HEK293 (cell line): Measurements from ENCODE around the gene ZNF543.

ENCODE experiments used
- CTCF ChIA-PET: fragments of 350-600 bp; formaldehyde crosslinking; extraction: SDS; loops from one replicate; lab custom pipeline; 2021; ENCODE audit warnings: antibody characterized with exemption; lab: Yijun Ruan, JAX
- POLR2A ChIA-PET: fragments of 300-600 bp; formaldehyde crosslinking; extraction: SDS; loops from one replicate; lab custom pipeline; 2020; ENCODE audit warnings: antibody characterized with exemption, inconsistent platforms; lab: Yijun Ruan, JAX
- H3K27ac ChIP-seq: fragments of 200-500 bp; sonication (Bioruptor generic); 2 replicates; pipeline ENCODE4 v1.5.1; 2014; ENCODE audit warnings: low read depth, low read length, control low read depth, inconsistent platforms; ENCODE audit errors: extremely low read depth
- H3K36me3 ChIP-seq, 2 experiments: fragments of 200-500 bp in 1 of 2; sonication (Bioruptor generic) in 1 of 2; 1 replicate in 1 of 2; 2 replicates in 1 of 2; pipeline ENCODE4 v1.5.1; 2014 to 2017; ENCODE audit warnings: inconsistent platforms in 2 of 2, low read length in 2 of 2; ENCODE audit not compliant: control insufficient read depth in 2 of 2, insufficient read depth in 1 of 2
- H3K4me1 ChIP-seq: fragments of 200-500 bp; sonication (Bioruptor generic); 2 replicates; pipeline ENCODE4 v1.5.1; 2014; ENCODE audit warnings: mild to moderate bottlenecking, low read length, inconsistent platforms; ENCODE audit not compliant: control insufficient read depth, insufficient read depth
- H3K4me3 ChIP-seq: 2 replicates; pipeline ENCODE4 v1.5.1; 2011; ENCODE audit warnings: low read depth, mild to moderate bottlenecking, control low read depth, low read length, moderate library complexity
- H3K9me3 ChIP-seq: fragments of 200-500 bp; sonication (Bioruptor generic); 2 replicates; pipeline ENCODE4 v1.5.1; 2014; ENCODE audit warnings: low read depth, low read length, inconsistent platforms; ENCODE audit not compliant: control insufficient read depth, insufficient read depth
- CTCF ChIP-seq: fragments of 450-650 bp; formaldehyde crosslinking; IDR thresholded peaks from 2 replicates; pipeline ENCODE4 v1.5.1; 2016; ENCODE audit warnings: missing biosample characterization, missing genetic modification characterization
- KLF10 ChIP-seq: fragments of 450-650 bp; IDR thresholded peaks from 2 replicates; pipeline ENCODE4 v1.5.1; 2018; ENCODE audit warnings: missing biosample characterization, mild to moderate bottlenecking, missing genetic modification characterization
- KLF9 ChIP-seq: fragments of 450-650 bp; formaldehyde crosslinking; IDR thresholded peaks from 2 replicates; pipeline ENCODE4 v1.5.1; 2016; ENCODE audit warnings: missing biosample characterization, missing genetic modification characterization, low read depth
- OVOL3 ChIP-seq: fragments of 450-650 bp; formaldehyde crosslinking; IDR thresholded peaks from 2 replicates; pipeline ENCODE4 v1.5.1; 2016; ENCODE audit warnings: missing biosample characterization, missing genetic modification characterization
- SCRT1 ChIP-seq: fragments of 450-650 bp; formaldehyde crosslinking; IDR thresholded peaks from 2 replicates; pipeline ENCODE4 v1.5.1; 2016; ENCODE audit warnings: missing biosample characterization, missing genetic modification characterization, borderline replicate concordance
- ZBTB17 ChIP-seq: fragments of 450-650 bp; formaldehyde crosslinking; IDR thresholded peaks from 2 replicates; pipeline ENCODE4 v1.5.1; 2016; ENCODE audit warnings: missing biosample characterization, missing genetic modification characterization
- ZFP37 ChIP-seq: fragments of 450-650 bp; formaldehyde crosslinking; IDR thresholded peaks from 2 replicates; pipeline ENCODE4 v1.5.1; 2016; ENCODE audit warnings: missing biosample characterization, missing genetic modification characterization
- ZNF121 ChIP-seq: fragments of 450-650 bp; formaldehyde crosslinking; IDR thresholded peaks from 2 replicates; pipeline ENCODE4 v1.5.1; 2016; ENCODE audit warnings: missing biosample characterization, missing genetic modification characterization
- ZNF354C ChIP-seq: fragments of 450-650 bp; formaldehyde crosslinking; IDR thresholded peaks from 2 replicates; pipeline ENCODE4 v1.5.1; 2016; ENCODE audit warnings: missing biosample characterization, missing genetic modification characterization, low read depth, borderline replicate concordance
- ZNF433 ChIP-seq: fragments of 450-650 bp; formaldehyde crosslinking; IDR thresholded peaks from 2 replicates; pipeline ENCODE4 v1.5.1; 2016; ENCODE audit warnings: missing biosample characterization, missing genetic modification characterization, low read depth
- ZNF488 ChIP-seq: fragments of 450-650 bp; formaldehyde crosslinking; IDR thresholded peaks from 2 replicates; pipeline ENCODE4 v1.5.1; 2016; ENCODE audit warnings: missing biosample characterization, missing genetic modification characterization
- ZNF521 ChIP-seq: fragments of 450-650 bp; formaldehyde crosslinking; IDR thresholded peaks from 2 replicates; pipeline ENCODE4 v1.5.1; 2017; ENCODE audit warnings: missing biosample characterization, mild to moderate bottlenecking, missing genetic modification characterization
- ZNF600 ChIP-seq: fragments of 450-650 bp; formaldehyde crosslinking; IDR thresholded peaks from 2 replicates; pipeline ENCODE4 v1.5.1; 2016; ENCODE audit warnings: missing biosample characterization, missing genetic modification characterization
- ZNF621 ChIP-seq: fragments of 450-650 bp; formaldehyde crosslinking; IDR thresholded peaks from 2 replicates; pipeline ENCODE4 v1.5.1; 2017; ENCODE audit warnings: missing biosample characterization, missing genetic modification characterization
- ZNF768 ChIP-seq: fragments of 450-650 bp; formaldehyde crosslinking; IDR thresholded peaks from 2 replicates; pipeline ENCODE4 v1.5.1; 2018; ENCODE audit warnings: missing biosample characterization, mild to moderate bottlenecking, missing genetic modification characterization
- ZNF792 ChIP-seq: fragments of 450-650 bp; formaldehyde crosslinking; IDR thresholded peaks from 2 replicates; pipeline ENCODE4 v1.5.1; 2016; ENCODE audit warnings: missing biosample characterization, missing genetic modification characterization
- TF ChIP-seq, protein P1 (sequence below): fragments of 450-650 bp; formaldehyde crosslinking; IDR thresholded peaks from 2 replicates; pipeline ENCODE4 v1.5.1; 2016; ENCODE audit warnings: missing biosample characterization, missing genetic modification characterization
- TF ChIP-seq, protein P2 (sequence below): fragments of 450-650 bp; formaldehyde crosslinking; IDR thresholded peaks from 2 replicates; pipeline ENCODE4 v1.5.1; 2016; ENCODE audit warnings: missing biosample characterization, missing genetic modification characterization
- TF ChIP-seq, protein P3 (sequence below): fragments of 450-650 bp; formaldehyde crosslinking; IDR thresholded peaks from 2 replicates; pipeline ENCODE4 v1.5.1; 2016; ENCODE audit warnings: missing biosample characterization, missing genetic modification characterization, low read depth
- TF ChIP-seq, protein P4 (sequence below): fragments of 450-650 bp; formaldehyde crosslinking; conservative IDR thresholded peaks from 2 replicates; pipeline ENCODE4 v1.5.1; 2016; ENCODE audit warnings: low read depth, missing biosample characterization, missing genetic modification characterization

The ZNF543 gene

GRCh38 chr19:57302020-57302465 lies 18.2 kb upstream of the ZNF543 start (continued):
- TF ChIP-seq, protein P1, sequence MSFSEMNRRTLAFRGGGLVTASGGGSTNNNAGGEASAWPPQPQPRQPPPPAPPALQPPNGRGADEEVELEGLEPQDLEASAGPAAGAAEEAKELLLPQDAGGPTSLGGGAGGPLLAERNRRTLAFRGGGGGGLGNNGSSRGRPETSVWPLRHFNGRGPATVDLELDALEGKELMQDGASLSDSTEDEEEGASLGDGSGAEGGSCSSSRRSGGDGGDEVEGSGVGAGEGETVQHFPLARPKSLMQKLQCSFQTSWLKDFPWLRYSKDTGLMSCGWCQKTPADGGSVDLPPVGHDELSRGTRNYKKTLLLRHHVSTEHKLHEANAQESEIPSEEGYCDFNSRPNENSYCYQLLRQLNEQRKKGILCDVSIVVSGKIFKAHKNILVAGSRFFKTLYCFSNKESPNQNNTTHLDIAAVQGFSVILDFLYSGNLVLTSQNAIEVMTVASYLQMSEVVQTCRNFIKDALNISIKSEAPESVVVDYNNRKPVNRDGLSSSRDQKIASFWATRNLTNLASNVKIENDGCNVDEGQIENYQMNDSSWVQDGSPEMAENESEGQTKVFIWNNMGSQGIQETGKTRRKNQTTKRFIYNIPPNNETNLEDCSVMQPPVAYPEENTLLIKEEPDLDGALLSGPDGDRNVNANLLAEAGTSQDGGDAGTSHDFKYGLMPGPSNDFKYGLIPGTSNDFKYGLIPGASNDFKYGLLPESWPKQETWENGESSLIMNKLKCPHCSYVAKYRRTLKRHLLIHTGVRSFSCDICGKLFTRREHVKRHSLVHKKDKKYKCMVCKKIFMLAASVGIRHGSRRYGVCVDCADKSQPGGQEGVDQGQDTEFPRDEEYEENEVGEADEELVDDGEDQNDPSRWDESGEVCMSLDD (tag by site-specific recombination), result 0 out of 2 replicates have a peak, but pooled peaks have one; percentile 26
- no peak for TF ChIP-seq KLF9 (tag by site-specific recombination)
- no peak for TF ChIP-seq ZNF488 (tag by site-specific recombination)
- TF ChIP-seq, protein P2, sequence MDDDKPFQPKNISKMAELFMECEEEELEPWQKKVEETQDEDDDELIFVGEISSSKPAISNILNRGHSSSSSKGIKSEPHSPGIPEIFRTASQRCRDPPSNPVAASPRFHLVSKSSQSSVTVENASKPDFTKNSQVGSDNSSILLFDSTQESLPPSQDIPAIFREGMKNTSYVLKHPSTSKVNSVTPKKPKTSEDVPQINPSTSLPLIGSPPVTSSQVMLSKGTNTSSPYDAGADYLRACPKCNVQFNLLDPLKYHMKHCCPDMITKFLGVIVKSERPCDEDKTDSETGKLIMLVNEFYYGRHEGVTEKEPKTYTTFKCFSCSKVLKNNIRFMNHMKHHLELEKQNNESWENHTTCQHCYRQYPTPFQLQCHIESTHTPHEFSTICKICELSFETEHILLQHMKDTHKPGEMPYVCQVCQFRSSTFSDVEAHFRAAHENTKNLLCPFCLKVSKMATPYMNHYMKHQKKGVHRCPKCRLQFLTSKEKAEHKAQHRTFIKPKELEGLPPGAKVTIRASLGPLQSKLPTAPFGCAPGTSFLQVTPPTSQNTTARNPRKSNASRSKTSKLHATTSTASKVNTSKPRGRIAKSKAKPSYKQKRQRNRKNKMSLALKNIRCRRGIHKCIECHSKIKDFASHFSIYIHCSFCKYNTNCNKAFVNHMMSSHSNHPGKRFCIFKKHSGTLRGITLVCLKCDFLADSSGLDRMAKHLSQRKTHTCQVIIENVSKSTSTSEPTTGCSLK (tag by site-specific recombination), result no peak
- TF ChIP-seq ZBTB17 (tag by site-specific recombination), result no peak
- TF ChIP-seq ZNF600 (tag by site-specific recombination), result peak; percentile 48; the same call in 1 of the 2 replicates
- no peak for TF ChIP-seq ZNF768
- TF ChIP-seq ZNF621 (tag by site-specific recombination), result no peak
- TF ChIP-seq OVOL3 (tag by site-specific recombination), result no peak
- no peak for TF ChIP-seq ZNF121 (tag by site-specific recombination)
- no peak for TF ChIP-seq ZNF792 (tag by site-specific recombination)
- no peak for TF ChIP-seq SCRT1

DNA sequence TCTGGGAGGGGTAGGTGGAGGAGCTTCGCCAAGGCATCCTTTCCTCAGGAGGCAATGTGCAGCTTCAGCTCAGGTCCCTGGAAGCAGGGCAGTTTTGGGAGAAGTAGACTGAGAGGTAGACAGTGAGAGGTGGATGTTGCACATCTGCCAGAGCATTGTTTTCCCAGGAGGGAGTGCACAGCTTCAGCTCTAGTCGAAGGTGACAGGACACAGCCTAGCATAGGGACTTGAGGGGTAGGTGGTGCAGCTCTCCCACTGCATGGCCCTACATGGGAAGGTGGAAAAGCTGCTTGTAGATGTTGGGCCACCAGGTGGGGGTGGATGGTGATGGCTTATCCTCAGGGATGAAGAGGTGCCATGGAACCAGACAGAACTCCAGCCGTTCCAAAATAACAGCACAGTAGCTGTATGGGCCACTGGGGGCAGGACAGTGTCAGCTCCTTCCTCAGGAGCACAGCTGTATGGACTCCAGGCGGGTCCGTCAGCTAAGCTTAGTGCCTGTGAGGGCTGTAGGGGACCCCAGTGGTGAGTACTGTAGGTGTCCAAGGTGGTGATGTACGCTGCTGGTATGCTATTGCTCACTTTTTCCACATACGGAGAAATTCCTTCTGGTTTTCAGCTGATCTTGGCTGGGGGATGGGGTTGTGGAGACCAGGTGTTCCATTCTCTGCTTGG lies 17.4 kb upstream of the ZNF543 start:
- Histone ChIP-seq H3K36me3 (peaks cover 36 to 47% of the 10 kb centered on the region in 2 experiments), H3K27ac (no peak overlapping the region), H3K4me1 (peaks cover 6% of the 10 kb centered on the region), H3K9me3 (no peaks in the 10 kb centered on the region), H3K4me3 (no peak overlapping the region)
- CTCF ChIA-PET, result interaction anchor here (0.5 to 1.8 kb wide), 2 partner anchors 9 to 577 kb away, joined by 3 to 5 read pairs; no protein-coding TSS in a partner anchor
- POLR2A ChIA-PET, result interaction anchor here (0.7 to 1.4 kb wide), 4 partner anchors 9 to 89 kb away, joined by 3 to 4 read pairs (median 4); partner anchors contain the start of gene ZNF543
- TF ChIP-seq ZFP37 (no peak), CTCF (peak; percentile 39)

- no peak overlapping the region for H3K27ac ChIP-seq
- peaks cover 22 to 26% of the 10 kb centered on the region in 2 experiments for H3K36me3 ChIP-seq
- no peaks in the 10 kb centered on the region for H3K9me3 ChIP-seq
- TF ChIP-seq ZNF521 (tag by site-specific recombination) (no peak), ZNF354C (tag by site-specific recombination) (no peak), KLF10 (tag by site-specific recombination) (no peak), ZNF433 (tag by site-specific recombination) (no peak)
- TF ChIP-seq, protein P3, sequence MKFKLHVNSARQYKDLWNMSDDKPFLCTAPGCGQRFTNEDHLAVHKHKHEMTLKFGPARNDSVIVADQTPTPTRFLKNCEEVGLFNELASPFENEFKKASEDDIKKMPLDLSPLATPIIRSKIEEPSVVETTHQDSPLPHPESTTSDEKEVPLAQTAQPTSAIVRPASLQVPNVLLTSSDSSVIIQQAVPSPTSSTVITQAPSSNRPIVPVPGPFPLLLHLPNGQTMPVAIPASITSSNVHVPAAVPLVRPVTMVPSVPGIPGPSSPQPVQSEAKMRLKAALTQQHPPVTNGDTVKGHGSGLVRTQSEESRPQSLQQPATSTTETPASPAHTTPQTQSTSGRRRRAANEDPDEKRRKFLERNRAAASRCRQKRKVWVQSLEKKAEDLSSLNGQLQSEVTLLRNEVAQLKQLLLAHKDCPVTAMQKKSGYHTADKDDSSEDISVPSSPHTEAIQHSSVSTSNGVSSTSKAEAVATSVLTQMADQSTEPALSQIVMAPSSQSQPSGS (tag by site-specific recombination), result no peak
- TF ChIP-seq, protein P4, sequence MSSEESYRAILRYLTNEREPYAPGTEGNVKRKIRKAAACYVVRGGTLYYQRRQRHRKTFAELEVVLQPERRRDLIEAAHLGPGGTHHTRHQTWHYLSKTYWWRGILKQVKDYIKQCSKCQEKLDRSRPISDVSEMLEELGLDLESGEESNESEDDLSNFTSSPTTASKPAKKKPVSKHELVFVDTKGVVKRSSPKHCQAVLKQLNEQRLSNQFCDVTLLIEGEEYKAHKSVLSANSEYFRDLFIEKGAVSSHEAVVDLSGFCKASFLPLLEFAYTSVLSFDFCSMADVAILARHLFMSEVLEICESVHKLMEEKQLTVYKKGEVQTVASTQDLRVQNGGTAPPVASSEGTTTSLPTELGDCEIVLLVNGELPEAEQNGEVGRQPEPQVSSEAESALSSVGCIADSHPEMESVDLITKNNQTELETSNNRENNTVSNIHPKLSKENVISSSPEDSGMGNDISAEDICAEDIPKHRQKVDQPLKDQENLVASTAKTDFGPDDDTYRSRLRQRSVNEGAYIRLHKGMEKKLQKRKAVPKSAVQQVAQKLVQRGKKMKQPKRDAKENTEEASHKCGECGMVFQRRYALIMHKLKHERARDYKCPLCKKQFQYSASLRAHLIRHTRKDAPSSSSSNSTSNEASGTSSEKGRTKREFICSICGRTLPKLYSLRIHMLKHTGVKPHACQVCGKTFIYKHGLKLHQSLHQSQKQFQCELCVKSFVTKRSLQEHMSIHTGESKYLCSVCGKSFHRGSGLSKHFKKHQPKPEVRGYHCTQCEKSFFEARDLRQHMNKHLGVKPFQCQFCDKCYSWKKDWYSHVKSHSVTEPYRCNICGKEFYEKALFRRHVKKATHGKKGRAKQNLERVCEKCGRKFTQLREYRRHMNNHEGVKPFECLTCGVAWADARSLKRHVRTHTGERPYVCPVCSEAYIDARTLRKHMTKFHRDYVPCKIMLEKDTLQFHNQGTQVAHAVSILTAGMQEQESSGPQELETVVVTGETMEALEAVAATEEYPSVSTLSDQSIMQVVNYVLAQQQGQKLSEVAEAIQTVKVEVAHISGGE (tag by site-specific recombination), result no peak
- ChIA-PET POLR2A (interaction anchor here (0.7 kb wide), 1 partner anchor 52 kb away, joined by 6 read pairs; no protein-coding TSS in a partner anchor), CTCF (no interaction called here)
- no peak overlapping the region for H3K4me3 ChIP-seq
- H3K4me1 ChIP-seq, result peaks cover 6% of the 10 kb centered on the region
Measured at GRCh38 chr19:57305056-57305455, 15.2 kb upstream of the ZNF543 start.
